ENCODE data around the gene C10orf67. TPM values are rescaled to one million over a fixed set of nuclear protein-coding genes. Genes with fewer than 3 reads are reported as not detected.

Gene C10orf67
- total and polyA plus RNA-seq, 2 experiments from 2014 or later, result under 0.01 to 1.1 TPM

GRCh38 chr10:23198610-23198939 is 146.0 kb downstream of the C10orf67 start:
- Histone ChIP-seq H2AFZ (no peak overlapping the region), H3K9ac (no peak overlapping the region), H3K9me3 (ENCODE audit: low read depth) (no peaks in the 10 kb centered on the region), H3K4me1 (ENCODE audit: insufficient read depth) (no peaks in the 10 kb centered on the region), H3K27ac (no peak overlapping the region), H3K4me2 (ENCODE audit: unreplicated experiment) (no peak overlapping the region), H3F3A (ENCODE audit: insufficient read depth) (no peaks in the 10 kb centered on the region), H3K4me3 (no peak overlapping the region), H4K20me1 (ENCODE audit: insufficient read depth) (no peaks in the 10 kb centered on the region; the same call in 1 of the 2 replicates), H3K36me3 (ENCODE audit: low read depth) (no peaks in the 10 kb centered on the region), H3K27me3 (replicated peaks; ENCODE audit: insufficient read depth) (peaks cover 89% of the 10 kb centered on the region), H3K9me2 (ENCODE audit: insufficient read depth) (no peaks in the 10 kb centered on the region), H3K79me2 (ENCODE audit: insufficient read depth) (no peaks in the 10 kb centered on the region)
- 5 to 7% methylated on average over 13 of the region's 13 CpGs for WGBS, 2 experiments (ENCODE audit: low coverage in 1 of 2, low lambda C conversion rate in 2 of 2, missing lambda C conversion rate in 2 of 2)
- TF ChIP-seq EZH2phosphoT487 (IDR thresholded peaks at IDR 0.05; ENCODE audit: insufficient read depth, low read depth), result no peak
- TF ChIP-seq EZH2 (IDR thresholded peaks at IDR 0.05; ENCODE audit: insufficient read depth, poor library complexity, severe bottlenecking), result no peak
- DNase-seq, result no peak
- in situ Hi-C loops (cut with MboI), result no loop called here

DNA sequence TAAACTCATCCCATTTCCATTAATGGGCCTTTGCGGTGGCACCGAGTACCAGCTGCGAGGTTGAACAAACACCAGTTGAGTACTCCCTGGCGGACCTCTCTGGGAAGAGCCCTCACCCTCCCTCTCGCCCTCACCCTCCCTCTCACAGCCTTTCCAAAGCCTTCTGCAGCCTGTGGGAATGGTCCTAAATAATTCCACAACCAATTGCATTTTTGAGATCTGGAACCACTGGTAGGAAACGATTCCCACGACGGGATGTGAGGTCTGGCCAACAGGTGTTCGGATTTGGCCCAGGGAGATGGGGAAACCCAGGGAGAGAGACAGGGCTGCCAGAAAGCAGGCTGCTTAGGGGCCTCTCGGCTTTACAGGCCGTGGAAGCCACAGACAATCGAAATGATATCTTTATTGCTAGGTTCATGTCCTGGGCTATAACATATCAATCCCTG is 147.2 kb downstream of the C10orf67 start:
- Histone ChIP-seq H2AFZ (no peak overlapping the region), H4K20me1 (ENCODE audit: insufficient read depth) (no peaks in the 10 kb centered on the region; the same call in 1 of the 2 replicates), H3K4me1 (ENCODE audit: insufficient read depth) (no peaks in the 10 kb centered on the region), H3K27ac (no peak overlapping the region), H3K36me3 (ENCODE audit: low read depth) (no peaks in the 10 kb centered on the region), H3K79me2 (ENCODE audit: insufficient read depth) (no peaks in the 10 kb centered on the region), H3K4me3 (no peak overlapping the region), H3K9me2 (ENCODE audit: insufficient read depth) (no peaks in the 10 kb centered on the region), H3K4me2 (ENCODE audit: unreplicated experiment) (no peak overlapping the region), H3K27me3 (replicated peaks; ENCODE audit: insufficient read depth) (peaks cover 85% of the 10 kb centered on the region), H3F3A (ENCODE audit: insufficient read depth) (no peaks in the 10 kb centered on the region), H3K9me3 (ENCODE audit: low read depth) (no peaks in the 10 kb centered on the region), H3K9ac (no peak overlapping the region)
- no peak for DNase-seq
- in situ Hi-C loops (cut with MboI), result no loop called here
- 7 to 8% methylated on average over 12 of the region's 12 CpGs for WGBS, 2 experiments (ENCODE audit: low coverage in 1 of 2, low lambda C conversion rate in 2 of 2, missing lambda C conversion rate in 2 of 2)
- TF ChIP-seq EZH2 (IDR thresholded peaks at IDR 0.05; ENCODE audit: insufficient read depth, poor library complexity, severe bottlenecking) (no peak), EZH2phosphoT487 (IDR thresholded peaks at IDR 0.05; ENCODE audit: insufficient read depth, low read depth) (no peak)

GRCh38 chr10:23196915-23197314 is 147.7 kb downstream of the C10orf67 start:
- Histone ChIP-seq H3K27ac (no peak overlapping the region), H3K4me3 (no peak overlapping the region), H3K27me3 (replicated peaks; ENCODE audit: insufficient read depth) (peaks cover 80% of the 10 kb centered on the region), H3K79me2 (ENCODE audit: insufficient read depth) (no peaks in the 10 kb centered on the region), H3K4me2 (ENCODE audit: unreplicated experiment) (no peak overlapping the region), H3F3A (ENCODE audit: insufficient read depth) (no peaks in the 10 kb centered on the region), H4K20me1 (ENCODE audit: insufficient read depth) (no peaks in the 10 kb centered on the region; the same call in 1 of the 2 replicates), H3K9me3 (ENCODE audit: low read depth) (no peaks in the 10 kb centered on the region), H3K4me1 (ENCODE audit: insufficient read depth) (no peaks in the 10 kb centered on the region), H3K36me3 (ENCODE audit: low read depth) (no peaks in the 10 kb centered on the region), H3K9ac (no peak overlapping the region), H3K9me2 (ENCODE audit: insufficient read depth) (no peaks in the 10 kb centered on the region), H2AFZ (no peak overlapping the region)
- TF ChIP-seq EZH2 (IDR thresholded peaks at IDR 0.05; ENCODE audit: insufficient read depth, poor library complexity, severe bottlenecking) (no peak), EZH2phosphoT487 (IDR thresholded peaks at IDR 0.05; ENCODE audit: insufficient read depth, low read depth) (no peak)
- WGBS, 2 experiments (ENCODE audit: low coverage in 1 of 2, low lambda C conversion rate in 2 of 2, missing lambda C conversion rate in 2 of 2), result 10 to 12% methylated on average over 3 of the region's 3 CpGs
- DNase-seq, result no peak
- in situ Hi-C loops (cut with MboI), result no loop called here

- 4 to 5% methylated on average over 13 of the region's 13 CpGs for WGBS, 2 experiments (ENCODE audit: low coverage in 1 of 2, low lambda C conversion rate in 2 of 2, missing lambda C conversion rate in 2 of 2)
- H3K4me2 ChIP-seq (ENCODE audit: unreplicated experiment), result no peak overlapping the region
- no peak overlapping the region for H3K4me3 ChIP-seq
- H3F3A ChIP-seq (ENCODE audit: insufficient read depth), result no peaks in the 10 kb centered on the region
- H3K9ac ChIP-seq, result no peak overlapping the region
- H3K27me3 ChIP-seq (replicated peaks; ENCODE audit: insufficient read depth), result peaks cover 71% of the 10 kb centered on the region
- TF ChIP-seq EZH2 (IDR thresholded peaks at IDR 0.05; ENCODE audit: insufficient read depth, poor library complexity, severe bottlenecking) (no peak), EZH2phosphoT487 (IDR thresholded peaks at IDR 0.05; ENCODE audit: insufficient read depth, low read depth) (no peak)
- no peaks in the 10 kb centered on the region for H3K9me3 ChIP-seq (ENCODE audit: low read depth)
- no peaks in the 10 kb centered on the region; the same call in 1 of the 2 replicates for H4K20me1 ChIP-seq (ENCODE audit: insufficient read depth)
- no peak overlapping the region for H2AFZ ChIP-seq
- no peak for DNase-seq
- no peak overlapping the region for H3K27ac ChIP-seq
- H3K4me1 ChIP-seq (ENCODE audit: insufficient read depth), result no peaks in the 10 kb centered on the region
- H3K79me2 ChIP-seq (ENCODE audit: insufficient read depth), result no peaks in the 10 kb centered on the region
- in situ Hi-C loops (cut with MboI), result no loop called here
- no peaks in the 10 kb centered on the region for H3K9me2 ChIP-seq (ENCODE audit: insufficient read depth)
- no peaks in the 10 kb centered on the region for H3K36me3 ChIP-seq (ENCODE audit: low read depth)
These were observed 148.6 kb downstream of the C10orf67 start for GRCh38 chr10:23195846-23196600.
